NCI-H2196 treated with DMSO at 0.1 percent for 48 hours (cell line): Measurements from ENCODE around the gene AFAP1L2.

Experiments used
- DNase-seq: peaks from one replicate; lab custom pipeline; 2025; ENCODE audit not compliant: unreplicated experiment; lab: John Stamatoyannopoulos, UW

Gene AFAP1L2

GRCh38 chr10:114391599-114391998 lies 12.7 kb downstream of the AFAP1L2 start:
- no peak for DNase-seq

GRCh38 chr10:114389426-114389825 lies 14.9 kb downstream of the AFAP1L2 start:
- no peak for DNase-seq

- DNase-seq = no peak
These were observed 16.0 kb downstream of the AFAP1L2 start for GRCh38 chr10:114388275-114388674.

GRCh38 chr10:114387784-114388183 lies 16.5 kb downstream of the AFAP1L2 start:
- DNase-seq = no peak

GRCh38 chr10:114386452-114386851 lies 17.9 kb downstream of the AFAP1L2 start:
- no peak for DNase-seq

- DNase-seq = no peak
These were observed 18.7 kb downstream of the AFAP1L2 start for GRCh38 chr10:114385557-114385956.

- DNase-seq = no peak
These were observed 19.7 kb downstream of the AFAP1L2 start for GRCh38 chr10:114384601-114385000.

GRCh38 chr10:114384181-114384580 lies 20.1 kb downstream of the AFAP1L2 start:
- DNase-seq = no peak

GRCh38 chr10:114380797-114381196 lies 23.5 kb downstream of the AFAP1L2 start:
- no peak for DNase-seq

- DNase-seq = no peak
These were observed 24.2 kb downstream of the AFAP1L2 start for GRCh38 chr10:114380060-114380459.

GRCh38 chr10:114379631-114380041 lies 24.7 kb downstream of the AFAP1L2 start:
- DNase-seq = no peak

GRCh38 chr10:114376523-114376922 lies 27.8 kb downstream of the AFAP1L2 start:
- no peak for DNase-seq

GRCh38 chr10:114375047-114375446 lies 29.3 kb downstream of the AFAP1L2 start:
- no peak for DNase-seq

GRCh38 chr10:114374053-114374791 lies 30.1 kb downstream of the AFAP1L2 start:
- DNase-seq = no peak

GRCh38 chr10:114373631-114374030 lies 30.7 kb downstream of the AFAP1L2 start:
- no peak for DNase-seq

GRCh38 chr10:114372995-114373394 lies 31.3 kb downstream of the AFAP1L2 start:
- DNase-seq = no peak

GRCh38 chr10:114372179-114372578 lies 32.1 kb downstream of the AFAP1L2 start:
- DNase-seq = no peak

- DNase-seq = no peak
These were observed 33.3 kb downstream of the AFAP1L2 start for GRCh38 chr10:114370966-114371365.

- DNase-seq = no peak
These were observed 34.1 kb downstream of the AFAP1L2 start for GRCh38 chr10:114370199-114370598.

- no peak for DNase-seq
These were observed 36.3 kb downstream of the AFAP1L2 start for GRCh38 chr10:114368057-114368391.

- no peak for DNase-seq
These were observed 36.8 kb downstream of the AFAP1L2 start for GRCh38 chr10:114367351-114368056.

- no peak for DNase-seq
These were observed 39.6 kb downstream of the AFAP1L2 start for GRCh38 chr10:114364726-114365125.
